ENCODE results near the gene PYM1.

DNA sequence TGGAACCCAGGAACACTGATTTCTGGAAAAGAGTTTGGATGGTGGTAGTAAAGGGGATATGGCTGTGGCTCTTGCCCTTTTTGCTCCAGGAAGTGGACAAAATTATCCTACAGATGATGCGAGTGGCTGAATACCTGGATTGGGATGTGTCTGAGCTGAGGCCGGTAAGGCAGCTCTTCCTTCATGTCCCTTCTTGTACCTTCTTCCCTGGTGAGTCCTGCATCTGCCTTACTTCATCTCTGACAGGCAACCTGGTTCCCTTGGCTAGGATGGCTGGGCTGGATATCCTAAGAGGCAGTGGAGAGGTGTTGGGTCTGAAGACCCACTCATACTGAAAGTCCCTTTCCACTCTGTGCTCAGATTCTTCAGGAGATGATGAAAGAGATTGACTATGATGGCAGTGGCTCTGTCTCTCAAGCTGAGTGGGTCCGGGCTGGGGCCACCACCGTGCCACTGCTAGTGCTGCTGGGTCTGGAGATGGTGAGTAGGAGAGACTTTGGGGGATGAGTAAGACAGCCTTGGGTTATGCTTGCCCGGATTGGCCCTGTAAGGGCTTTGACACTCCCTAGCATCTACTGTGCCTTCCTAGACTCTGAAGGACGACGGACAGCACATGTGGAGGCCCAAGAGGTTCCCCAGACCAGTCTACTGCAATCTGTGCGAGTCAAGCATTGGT, 11.3 kb upstream of the PYM1 start:
- TF ChIP-seq, protein P1, sequence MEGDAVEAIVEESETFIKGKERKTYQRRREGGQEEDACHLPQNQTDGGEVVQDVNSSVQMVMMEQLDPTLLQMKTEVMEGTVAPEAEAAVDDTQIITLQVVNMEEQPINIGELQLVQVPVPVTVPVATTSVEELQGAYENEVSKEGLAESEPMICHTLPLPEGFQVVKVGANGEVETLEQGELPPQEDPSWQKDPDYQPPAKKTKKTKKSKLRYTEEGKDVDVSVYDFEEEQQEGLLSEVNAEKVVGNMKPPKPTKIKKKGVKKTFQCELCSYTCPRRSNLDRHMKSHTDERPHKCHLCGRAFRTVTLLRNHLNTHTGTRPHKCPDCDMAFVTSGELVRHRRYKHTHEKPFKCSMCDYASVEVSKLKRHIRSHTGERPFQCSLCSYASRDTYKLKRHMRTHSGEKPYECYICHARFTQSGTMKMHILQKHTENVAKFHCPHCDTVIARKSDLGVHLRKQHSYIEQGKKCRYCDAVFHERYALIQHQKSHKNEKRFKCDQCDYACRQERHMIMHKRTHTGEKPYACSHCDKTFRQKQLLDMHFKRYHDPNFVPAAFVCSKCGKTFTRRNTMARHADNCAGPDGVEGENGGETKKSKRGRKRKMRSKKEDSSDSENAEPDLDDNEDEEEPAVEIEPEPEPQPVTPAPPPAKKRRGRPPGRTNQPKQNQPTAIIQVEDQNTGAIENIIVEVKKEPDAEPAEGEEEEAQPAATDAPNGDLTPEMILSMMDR (IDR thresholded peaks at IDR 0.05), result no peak
- TF ChIP-seq POLR2AphosphoS5 (IDR thresholded peaks at IDR 0.05), result no peak
